GM18951 (cell line): ENCODE measurements around the gene HDAC2.
A peak's percentile ranks its signal among the peaks of the same experiment; 100 is the strongest.
"Not testable (repeated sequence)": the region's sequence is repeated elsewhere in the genome, so short reads cannot be mapped to it uniquely, and the experiment has no call there.

ENCODE experiments used
- POLR2A ChIP-seq: IDR thresholded peaks from 4 replicates; pipeline ENCODE4 v1.6.1; 2011; ENCODE audit warnings: mild to moderate bottlenecking; ENCODE audit not compliant: insufficient read length, insufficient read depth; ENCODE audit errors: extremely low read depth
- in situ Hi-C: fragments of 300-500 bp; cut with MboI; formaldehyde crosslinking; loops from one replicate; pipeline ENCODE4 v1.12.0; 2022; ENCODE audit warnings: low sequenced_read_pairs, mixed read lengths, inconsistent platforms; ENCODE audit not compliant: unreplicated experiment

Gene HDAC2

GRCh38 chr6:113970805-113971676 lies at the start of gene HDAC2:
Gene HDAC2 (minus strand): TSS chr6:113971148. CDS start chr6:113970908, 240 bp downstream.
- TF ChIP-seq POLR2A: peak; percentile 80
- in situ Hi-C loops: no loop called here

GRCh38 chr6:114020196-114020595 lies 49.2 kb upstream of the HDAC2 start:
- TF ChIP-seq POLR2A: no peak
- in situ Hi-C loops: no loop called here

- in situ Hi-C loops: not testable (repeated sequence)
These were observed 46.2 kb upstream of the HDAC2 start for GRCh38 chr6:114017146-114017545.

GRCh38 chr6:114014106-114014505 lies 43.2 kb upstream of the HDAC2 start:
- in situ Hi-C loops: not testable (repeated sequence)

- in situ Hi-C loops: not testable (repeated sequence)
These were observed 40.5 kb upstream of the HDAC2 start for GRCh38 chr6:114011486-114011885.

- in situ Hi-C loops: no loop called here
- no peak for TF ChIP-seq POLR2A
These were observed 39.6 kb upstream of the HDAC2 start for GRCh38 chr6:114010540-114010939.

- no peak for TF ChIP-seq POLR2A
- in situ Hi-C loops: no loop called here
These were observed 38.2 kb upstream of the HDAC2 start for GRCh38 chr6:114009192-114009591.

- in situ Hi-C loops: no loop called here
- no peak for TF ChIP-seq POLR2A
These were observed 37.4 kb upstream of the HDAC2 start for GRCh38 chr6:114008331-114008730.

- in situ Hi-C loops: no loop called here
- no peak for TF ChIP-seq POLR2A
These were observed 36.6 kb upstream of the HDAC2 start for GRCh38 chr6:114007516-114007915.

GRCh38 chr6:114001354-114001753 lies 30.4 kb upstream of the HDAC2 start:
- in situ Hi-C loops: no loop called here

GRCh38 chr6:114000069-114000468 lies 29.1 kb upstream of the HDAC2 start:
- in situ Hi-C loops: no loop called here
- TF ChIP-seq POLR2A: no peak

More at GRCh38 chr6:114001354-114001753, 30.4 kb upstream of the HDAC2 start:
- no peak for TF ChIP-seq POLR2A

GRCh38 chr6:113999284-113999683 lies 28.3 kb upstream of the HDAC2 start:
- in situ Hi-C loops: no loop called here

GRCh38 chr6:113998811-113999210 lies 27.9 kb upstream of the HDAC2 start:
- in situ Hi-C loops: no loop called here
- no peak for TF ChIP-seq POLR2A

More at GRCh38 chr6:113999284-113999683, 28.3 kb upstream of the HDAC2 start:
- TF ChIP-seq POLR2A: no peak

GRCh38 chr6:113997116-113997515 lies 26.2 kb upstream of the HDAC2 start:
- TF ChIP-seq POLR2A: no peak
- in situ Hi-C loops: no loop called here
